Stimulated activated CD4-positive, alpha-beta T cell treated with anti-CD3 and anti-CD28 coated beads, Interleukin-12 subunit alpha, Interleukin-12 subunit beta, amount 100 ng/mL, for 4 hours (primary cell): ENCODE data around the gene ANKRD6.

Experiments used
- DNase-seq: peaks from one replicate; pipeline ENCODE4 v3.0.0-alpha.2; 2020

The ANKRD6 gene

GRCh38 chr6:89667872-89668556 lies 235.1 kb downstream of the ANKRD6 start:
- DNase-seq, result no peak

- no peak for DNase-seq
Observed at GRCh38 chr6:89669002-89669401, 236.1 kb downstream of the ANKRD6 start.

GRCh38 chr6:89670935-89671565 lies 238.1 kb downstream of the ANKRD6 start:
- no peak for DNase-seq

- DNase-seq, result no peak
Observed at GRCh38 chr6:89675949-89676748, 243.2 kb downstream of the ANKRD6 start.

GRCh38 chr6:89678531-89678930 lies 245.6 kb downstream of the ANKRD6 start:
- no peak for DNase-seq

- no peak for DNase-seq
Observed at GRCh38 chr6:89679215-89680120, 246.5 kb downstream of the ANKRD6 start.

- DNase-seq, result no peak
Observed at GRCh38 chr6:89680150-89680549, 247.2 kb downstream of the ANKRD6 start.

GRCh38 chr6:89680551-89680950 lies 247.6 kb downstream of the ANKRD6 start:
- no peak for DNase-seq

- no peak for DNase-seq
Observed at GRCh38 chr6:89681983-89682564, 249.1 kb downstream of the ANKRD6 start.

- DNase-seq, result no peak
Observed at GRCh38 chr6:89682991-89683390, 250.0 kb downstream of the ANKRD6 start.
